AG08396 (cell line): ENCODE measurements around the gene MAGED4.
"Not testable (repeated sequence)": the region's sequence is repeated elsewhere in the genome, so short reads cannot be mapped to it uniquely, and the experiment has no call there.

Source experiments
- DNase-seq: peaks from one replicate; pipeline ENCODE4 v3.0.0; 2012; ENCODE audit warnings: low spot score, mixed read lengths

Gene MAGED4

GRCh38 chrX:52184440-52185077, at the start of gene MAGED4:
Gene MAGED4 (plus strand): TSS chrX:52184888. CDS start chrX:52185923, 1,035 bp downstream.
- not testable (repeated sequence) for DNase-seq

- no peak for DNase-seq
Observed at GRCh38 chrX:52138830-52139544, 45.7 kb upstream of the MAGED4 start.

DNA sequence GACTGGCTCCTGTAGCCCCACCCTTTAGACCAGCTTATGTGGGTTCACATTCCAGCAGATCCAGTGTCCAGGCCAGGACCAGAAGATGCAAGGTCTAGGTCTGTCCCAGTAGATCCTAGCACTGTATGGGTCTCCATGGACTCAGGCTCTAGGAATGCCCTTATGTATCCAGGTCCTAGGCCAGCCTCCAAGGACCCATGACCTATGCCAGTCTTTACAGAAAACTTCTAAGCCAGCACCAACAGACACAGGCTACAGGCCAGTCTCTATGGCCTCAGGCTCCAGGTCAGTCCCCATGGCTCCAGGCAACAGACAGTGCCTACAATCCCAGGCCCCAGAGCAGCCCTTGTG, 45.2 kb upstream of the MAGED4 start:
- no peak for DNase-seq

DNA sequence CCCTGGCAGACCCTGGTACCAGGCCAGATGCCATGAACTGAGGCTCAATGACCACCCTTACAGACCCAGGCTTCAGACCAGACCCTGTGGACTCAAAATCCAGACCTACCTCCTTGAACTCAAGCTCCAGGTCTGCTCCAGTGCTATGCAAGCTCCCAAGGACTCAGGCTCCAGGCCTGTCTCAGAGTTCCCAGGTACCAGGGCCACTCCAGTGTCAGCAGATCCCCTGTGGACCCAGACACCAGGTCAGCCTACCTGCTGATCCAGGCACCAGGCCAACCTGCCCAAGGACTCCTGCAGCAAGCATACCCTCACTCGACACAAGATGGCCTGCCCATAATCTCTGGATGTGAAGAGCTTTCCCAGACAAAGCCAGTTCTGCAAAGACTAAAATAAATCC, 44.7 kb upstream of the MAGED4 start:
- no peak for DNase-seq

GRCh38 chrX:52150667-52151066, 34.0 kb upstream of the MAGED4 start:
- not testable (repeated sequence) for DNase-seq

GRCh38 chrX:52160140-52160539, 24.5 kb upstream of the MAGED4 start:
- DNase-seq = not testable (repeated sequence)

- no peak for DNase-seq
Observed at GRCh38 chrX:52166840-52167239, 17.8 kb upstream of the MAGED4 start.

DNA sequence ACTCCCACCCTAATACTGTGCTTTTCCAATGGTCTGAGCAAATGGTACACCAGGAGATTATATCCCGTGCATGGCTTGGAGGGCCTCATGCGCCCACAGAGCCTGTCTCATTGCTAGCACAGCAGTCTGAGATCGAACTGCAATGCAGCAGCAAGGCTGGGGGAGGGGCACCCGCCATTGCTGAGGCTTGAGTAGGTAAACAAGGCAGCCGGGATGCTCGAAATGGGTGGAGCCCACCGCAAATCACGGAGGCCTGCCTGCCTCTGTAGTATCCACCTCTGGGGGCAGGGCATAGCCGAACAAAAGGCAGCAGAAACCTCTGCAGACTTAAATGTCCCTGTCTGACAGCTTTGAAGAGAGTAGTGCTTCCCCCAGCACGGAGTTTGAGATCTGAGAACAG, 13.6 kb upstream of the MAGED4 start:
- DNase-seq = not testable (repeated sequence)

GRCh38 chrX:52185078-52185453, 378 bp downstream of the MAGED4 start:
- DNase-seq = not testable (repeated sequence)

- DNase-seq = not testable (repeated sequence)
Observed at GRCh38 chrX:52211405-52211804, 26.7 kb downstream of the MAGED4 start.

DNA sequence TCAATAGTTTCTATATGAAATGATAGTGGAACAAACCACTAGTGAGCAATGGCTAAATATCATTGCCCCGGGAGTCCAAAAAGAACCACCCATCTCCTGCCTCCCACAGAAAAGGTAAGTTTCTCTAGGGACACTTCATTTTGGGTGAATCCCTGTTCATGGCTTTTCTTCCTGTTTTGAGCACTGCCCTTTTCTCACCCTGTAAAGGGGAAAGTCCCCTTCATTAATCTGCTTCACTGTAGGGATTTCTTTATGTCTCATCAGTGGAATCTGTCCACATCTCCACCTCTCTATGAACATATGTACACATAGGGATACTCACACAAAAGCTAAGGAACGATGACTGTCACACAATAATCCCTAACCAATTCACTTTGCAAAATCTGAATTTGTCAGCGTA, 28.6 kb downstream of the MAGED4 start:
- DNase-seq = no peak

- no peak for DNase-seq
Observed at GRCh38 chrX:52216541-52216940, 31.9 kb downstream of the MAGED4 start.

- no peak for DNase-seq
Observed at GRCh38 chrX:52217494-52218160, 32.9 kb downstream of the MAGED4 start.

GRCh38 chrX:52220936-52221335, 36.2 kb downstream of the MAGED4 start:
- no peak for DNase-seq
